ENCODE results near the gene DPP7.

The DPP7 gene

DNA sequence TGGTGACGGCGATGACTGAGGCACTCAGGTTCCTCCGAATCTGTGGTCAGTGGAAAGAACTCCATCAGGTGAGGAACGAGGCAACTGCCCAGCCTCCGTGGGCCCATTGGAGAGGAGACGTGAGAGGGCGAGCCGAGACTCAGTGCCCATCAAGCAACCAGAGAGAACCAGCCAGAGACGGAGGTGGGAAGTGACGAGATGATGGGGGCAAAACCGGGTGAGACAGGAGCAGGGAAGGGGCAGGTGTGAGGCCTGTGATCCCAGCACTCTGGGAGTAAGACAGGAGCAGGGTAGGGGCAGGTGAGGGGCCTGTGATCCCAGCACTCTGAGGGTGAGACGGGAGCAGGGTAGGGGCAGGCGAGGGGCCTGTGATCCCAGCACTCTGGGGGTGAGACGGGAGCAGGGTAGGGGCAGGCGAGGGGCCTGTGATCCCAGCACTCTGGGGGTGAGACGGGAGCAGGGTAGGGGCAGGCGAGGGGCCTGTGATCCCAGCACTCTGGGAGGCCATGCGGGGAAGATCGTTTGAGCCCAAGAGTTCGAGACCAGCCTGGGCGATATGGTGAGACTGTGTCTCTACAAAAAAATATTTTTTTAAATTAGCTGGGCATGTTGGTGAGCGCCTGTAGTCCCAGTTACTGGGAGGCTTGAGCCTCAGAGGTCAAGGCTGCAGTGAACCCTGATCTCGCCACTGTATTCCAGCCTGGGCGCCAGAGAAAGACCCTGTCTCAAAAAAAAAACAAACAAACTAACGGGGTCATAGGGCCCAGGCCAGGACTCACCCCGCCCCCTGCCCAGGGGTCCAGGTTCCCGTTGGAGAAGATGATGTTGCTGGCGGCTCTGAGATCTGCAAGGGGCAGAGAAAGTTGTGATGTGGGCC is 3.4 kb downstream of the DPP7 start:
- no peak for TF ChIP-seq EZH2phosphoT487 (IDR thresholded peaks at IDR 0.05; ENCODE audit: low read depth)
- TF ChIP-seq, protein P1, sequence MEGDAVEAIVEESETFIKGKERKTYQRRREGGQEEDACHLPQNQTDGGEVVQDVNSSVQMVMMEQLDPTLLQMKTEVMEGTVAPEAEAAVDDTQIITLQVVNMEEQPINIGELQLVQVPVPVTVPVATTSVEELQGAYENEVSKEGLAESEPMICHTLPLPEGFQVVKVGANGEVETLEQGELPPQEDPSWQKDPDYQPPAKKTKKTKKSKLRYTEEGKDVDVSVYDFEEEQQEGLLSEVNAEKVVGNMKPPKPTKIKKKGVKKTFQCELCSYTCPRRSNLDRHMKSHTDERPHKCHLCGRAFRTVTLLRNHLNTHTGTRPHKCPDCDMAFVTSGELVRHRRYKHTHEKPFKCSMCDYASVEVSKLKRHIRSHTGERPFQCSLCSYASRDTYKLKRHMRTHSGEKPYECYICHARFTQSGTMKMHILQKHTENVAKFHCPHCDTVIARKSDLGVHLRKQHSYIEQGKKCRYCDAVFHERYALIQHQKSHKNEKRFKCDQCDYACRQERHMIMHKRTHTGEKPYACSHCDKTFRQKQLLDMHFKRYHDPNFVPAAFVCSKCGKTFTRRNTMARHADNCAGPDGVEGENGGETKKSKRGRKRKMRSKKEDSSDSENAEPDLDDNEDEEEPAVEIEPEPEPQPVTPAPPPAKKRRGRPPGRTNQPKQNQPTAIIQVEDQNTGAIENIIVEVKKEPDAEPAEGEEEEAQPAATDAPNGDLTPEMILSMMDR (IDR thresholded peaks at IDR 0.05; ENCODE audit: low read depth, low read length): no peak
- peaks cover 3% of the 10 kb centered on the region; the same call in 1 of the 2 replicates for H3K4me1 ChIP-seq (ENCODE audit: low read length)
- H3K79me2 ChIP-seq (ENCODE audit: low read length): no peaks in the 10 kb centered on the region
- no peak overlapping the region for H3K4me3 ChIP-seq (ENCODE audit: low read length)
- H3K4me2 ChIP-seq (ENCODE audit: low read length): no peak overlapping the region
- no peaks in the 10 kb centered on the region for H3K9me3 ChIP-seq (ENCODE audit: insufficient read depth, low read length)
- H3K27ac ChIP-seq (ENCODE audit: low read length): no peak overlapping the region
- no peak overlapping the region for H2AFZ ChIP-seq (ENCODE audit: low read depth, low read length)
- no peaks in the 10 kb centered on the region for H3K27me3 ChIP-seq (ENCODE audit: low read depth, low read length)
- no peak overlapping the region for H3K9ac ChIP-seq (ENCODE audit: low read length)
- peaks cover 6% of the 10 kb centered on the region for H3K36me3 ChIP-seq (replicated peaks; ENCODE audit: low read depth, low read length)
- H4K20me1 ChIP-seq (ENCODE audit: insufficient read depth, low read length): no peaks in the 10 kb centered on the region

DNA sequence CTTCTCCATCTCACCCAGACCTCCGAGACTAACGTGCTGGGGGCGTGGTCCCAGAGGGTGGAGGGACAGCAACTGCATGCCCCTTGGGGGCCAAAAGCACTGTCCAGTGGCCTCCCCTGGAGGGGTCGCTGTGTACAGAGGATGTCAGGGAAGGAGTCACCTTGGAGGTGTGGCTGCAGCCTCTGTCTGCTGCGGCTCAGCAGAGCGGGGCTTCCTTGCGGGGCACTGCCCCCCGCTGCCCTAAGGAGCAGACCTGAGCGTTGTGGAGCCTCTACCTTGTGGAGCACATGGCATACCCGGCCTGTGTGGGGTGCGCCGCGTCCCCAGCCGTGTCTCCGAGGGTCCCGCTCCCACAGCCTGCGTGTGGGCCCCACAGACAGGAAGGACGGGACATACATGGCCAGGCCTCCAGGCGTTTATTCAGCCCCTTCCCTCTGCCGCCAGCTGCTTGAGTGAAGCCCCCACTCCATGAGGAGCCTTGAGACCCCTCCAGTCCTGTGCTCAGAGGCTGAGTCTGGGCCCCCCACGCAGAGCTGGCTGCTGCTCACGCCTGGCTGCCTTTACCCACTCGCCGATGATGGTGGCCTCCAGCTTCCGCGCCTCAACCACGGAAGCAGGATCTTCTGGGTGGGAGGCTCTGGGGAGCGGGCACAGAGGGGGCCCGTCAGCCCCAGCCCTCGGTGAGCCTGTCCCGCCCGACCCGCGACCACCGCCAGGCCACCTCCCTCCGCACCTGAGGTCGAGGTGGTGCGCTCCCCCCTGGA is 4.2 kb downstream of the DPP7 start:
- Histone ChIP-seq H3K79me2 (ENCODE audit: low read length) (no peaks in the 10 kb centered on the region), H3K9ac (ENCODE audit: low read length) (no peak overlapping the region), H4K20me1 (ENCODE audit: insufficient read depth, low read length) (no peaks in the 10 kb centered on the region), H3K4me3 (ENCODE audit: low read length) (no peak overlapping the region), H3K4me1 (ENCODE audit: low read length) (peaks cover under 1% of the 10 kb centered on the region; the same call in 1 of the 2 replicates), H3K9me3 (ENCODE audit: insufficient read depth, low read length) (no peaks in the 10 kb centered on the region), H3K36me3 (replicated peaks; ENCODE audit: low read depth, low read length) (peaks cover 11% of the 10 kb centered on the region), H3K27ac (ENCODE audit: low read length) (no peak overlapping the region), H3K27me3 (ENCODE audit: low read depth, low read length) (no peaks in the 10 kb centered on the region), H2AFZ (ENCODE audit: low read depth, low read length) (no peak overlapping the region), H3K4me2 (ENCODE audit: low read length) (no peak overlapping the region)
- TF ChIP-seq EZH2phosphoT487 (IDR thresholded peaks at IDR 0.05; ENCODE audit: low read depth): no peak
- TF ChIP-seq, protein P1 (IDR thresholded peaks at IDR 0.05; ENCODE audit: low read depth, low read length): no peak

DNA sequence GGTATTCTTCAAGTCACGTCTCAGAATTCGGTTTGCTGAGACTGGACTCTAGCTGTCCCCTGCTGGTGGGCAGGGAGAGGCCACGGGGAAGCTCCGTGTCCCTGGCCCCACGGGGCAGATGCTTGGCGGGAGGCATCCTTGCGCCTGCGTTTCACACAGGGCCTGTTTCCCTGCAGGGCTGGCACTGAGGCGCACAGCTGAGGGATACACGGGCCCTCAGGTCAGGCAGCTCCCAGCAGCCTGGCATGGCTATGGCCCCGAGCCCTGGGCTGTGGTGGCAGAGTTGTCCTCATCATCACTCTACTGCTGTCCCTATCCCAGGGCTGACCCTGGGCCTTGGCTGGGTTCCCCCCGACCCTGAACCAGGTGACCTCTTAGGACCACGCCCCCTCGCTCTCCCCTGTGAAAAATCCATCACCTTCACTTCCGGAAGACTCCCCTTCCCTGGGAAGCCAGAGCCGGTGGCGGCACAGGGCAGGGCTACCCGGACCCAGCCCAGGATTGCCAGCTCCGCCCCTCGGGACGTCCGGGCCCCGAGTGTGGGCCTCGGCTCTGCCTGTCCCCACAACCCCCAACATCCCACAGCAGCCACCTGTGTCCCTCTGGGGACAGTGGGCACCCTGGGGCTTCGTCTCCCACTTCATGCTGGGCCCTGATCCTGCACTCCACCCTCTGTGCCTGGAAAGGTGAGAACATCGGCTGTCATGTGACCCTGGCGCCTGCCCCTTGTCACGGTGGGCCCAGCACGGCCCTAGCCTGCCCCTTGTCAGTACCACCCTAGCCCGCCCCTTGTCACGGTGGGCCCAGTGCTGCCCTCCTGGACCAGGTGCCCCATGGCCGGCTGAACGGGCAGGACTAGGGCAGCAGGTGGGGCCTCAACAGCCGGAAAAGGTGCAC is 5.0 kb downstream of the DPP7 start:
- Histone ChIP-seq H3K4me1 (ENCODE audit: low read length) (no peaks in the 10 kb centered on the region), H4K20me1 (ENCODE audit: insufficient read depth, low read length) (no peaks in the 10 kb centered on the region), H3K27ac (ENCODE audit: low read length) (no peak overlapping the region), H3K9ac (ENCODE audit: low read length) (no peak overlapping the region), H3K4me2 (ENCODE audit: low read length) (no peak overlapping the region), H3K27me3 (ENCODE audit: low read depth, low read length) (no peaks in the 10 kb centered on the region), H3K9me3 (ENCODE audit: insufficient read depth, low read length) (no peaks in the 10 kb centered on the region), H3K36me3 (replicated peaks; ENCODE audit: low read depth, low read length) (peaks cover 16% of the 10 kb centered on the region), H3K79me2 (ENCODE audit: low read length) (no peaks in the 10 kb centered on the region), H3K4me3 (ENCODE audit: low read length) (no peak overlapping the region), H2AFZ (ENCODE audit: low read depth, low read length) (no peak overlapping the region)
- TF ChIP-seq, protein P1 (IDR thresholded peaks at IDR 0.05; ENCODE audit: low read depth, low read length): no peak
- TF ChIP-seq EZH2phosphoT487 (IDR thresholded peaks at IDR 0.05; ENCODE audit: low read depth): no peak
